ENCODE results near the gene SMC5.

DNA sequence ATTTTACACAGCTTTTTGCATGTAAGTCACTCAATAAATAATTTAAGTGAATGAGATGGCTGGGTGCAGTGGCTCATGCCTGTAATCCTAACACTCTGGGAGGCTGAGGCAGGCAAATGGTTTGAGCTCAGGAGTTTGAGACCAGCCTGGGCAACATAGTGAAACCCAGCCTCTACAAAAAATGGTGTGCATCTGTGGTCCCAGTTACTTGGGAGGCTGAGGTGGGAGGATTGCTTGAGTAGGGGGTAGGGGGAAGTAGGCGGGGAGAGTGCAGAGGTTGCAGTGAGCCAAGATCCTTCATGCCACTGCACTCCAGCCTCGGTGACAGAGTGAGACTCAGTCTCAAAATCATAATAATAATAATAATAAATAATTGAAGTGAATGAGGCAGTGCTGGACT lies 145.5 kb downstream of the SMC5 start:
- TF ChIP-seq, protein P1, sequence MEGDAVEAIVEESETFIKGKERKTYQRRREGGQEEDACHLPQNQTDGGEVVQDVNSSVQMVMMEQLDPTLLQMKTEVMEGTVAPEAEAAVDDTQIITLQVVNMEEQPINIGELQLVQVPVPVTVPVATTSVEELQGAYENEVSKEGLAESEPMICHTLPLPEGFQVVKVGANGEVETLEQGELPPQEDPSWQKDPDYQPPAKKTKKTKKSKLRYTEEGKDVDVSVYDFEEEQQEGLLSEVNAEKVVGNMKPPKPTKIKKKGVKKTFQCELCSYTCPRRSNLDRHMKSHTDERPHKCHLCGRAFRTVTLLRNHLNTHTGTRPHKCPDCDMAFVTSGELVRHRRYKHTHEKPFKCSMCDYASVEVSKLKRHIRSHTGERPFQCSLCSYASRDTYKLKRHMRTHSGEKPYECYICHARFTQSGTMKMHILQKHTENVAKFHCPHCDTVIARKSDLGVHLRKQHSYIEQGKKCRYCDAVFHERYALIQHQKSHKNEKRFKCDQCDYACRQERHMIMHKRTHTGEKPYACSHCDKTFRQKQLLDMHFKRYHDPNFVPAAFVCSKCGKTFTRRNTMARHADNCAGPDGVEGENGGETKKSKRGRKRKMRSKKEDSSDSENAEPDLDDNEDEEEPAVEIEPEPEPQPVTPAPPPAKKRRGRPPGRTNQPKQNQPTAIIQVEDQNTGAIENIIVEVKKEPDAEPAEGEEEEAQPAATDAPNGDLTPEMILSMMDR (IDR thresholded peaks at IDR 0.05) = no peak
- TF ChIP-seq POLR2A (IDR thresholded peaks at IDR 0.05) = no peak

Data from lower leg skin (tissue), 3 donors.